ENCODE results near the gene BEND7.

BEND7 gene

DNA sequence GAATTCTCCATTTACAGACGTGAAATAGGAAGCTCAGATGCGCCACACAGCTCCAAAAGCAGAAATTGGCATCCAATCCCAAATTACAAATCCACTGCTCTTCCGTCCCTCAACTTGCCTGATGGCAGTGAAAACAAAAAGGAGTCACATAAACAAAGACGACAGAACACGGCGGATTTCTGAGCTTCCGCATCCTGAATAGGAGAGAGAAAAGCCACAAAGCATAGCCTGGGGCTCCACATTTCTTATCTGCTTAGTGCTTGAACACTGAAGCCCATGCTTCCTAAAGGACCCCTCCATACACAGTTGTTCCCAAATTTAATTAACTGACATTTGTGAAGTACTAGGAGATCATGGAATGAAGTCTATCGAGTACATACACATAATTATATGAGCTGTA, 32.6 kb downstream of the BEND7 start:
- no peak overlapping the region for H3K4me3 ChIP-seq
- no peak for DNase-seq (ENCODE audit: low spot score)
- no peak overlapping the region for H3K27ac ChIP-seq
- TF ChIP-seq, protein P1, sequence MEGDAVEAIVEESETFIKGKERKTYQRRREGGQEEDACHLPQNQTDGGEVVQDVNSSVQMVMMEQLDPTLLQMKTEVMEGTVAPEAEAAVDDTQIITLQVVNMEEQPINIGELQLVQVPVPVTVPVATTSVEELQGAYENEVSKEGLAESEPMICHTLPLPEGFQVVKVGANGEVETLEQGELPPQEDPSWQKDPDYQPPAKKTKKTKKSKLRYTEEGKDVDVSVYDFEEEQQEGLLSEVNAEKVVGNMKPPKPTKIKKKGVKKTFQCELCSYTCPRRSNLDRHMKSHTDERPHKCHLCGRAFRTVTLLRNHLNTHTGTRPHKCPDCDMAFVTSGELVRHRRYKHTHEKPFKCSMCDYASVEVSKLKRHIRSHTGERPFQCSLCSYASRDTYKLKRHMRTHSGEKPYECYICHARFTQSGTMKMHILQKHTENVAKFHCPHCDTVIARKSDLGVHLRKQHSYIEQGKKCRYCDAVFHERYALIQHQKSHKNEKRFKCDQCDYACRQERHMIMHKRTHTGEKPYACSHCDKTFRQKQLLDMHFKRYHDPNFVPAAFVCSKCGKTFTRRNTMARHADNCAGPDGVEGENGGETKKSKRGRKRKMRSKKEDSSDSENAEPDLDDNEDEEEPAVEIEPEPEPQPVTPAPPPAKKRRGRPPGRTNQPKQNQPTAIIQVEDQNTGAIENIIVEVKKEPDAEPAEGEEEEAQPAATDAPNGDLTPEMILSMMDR (IDR thresholded peaks at IDR 0.05), result no peak

- no peak overlapping the region for H3K27ac ChIP-seq
- H3K4me3 ChIP-seq, result no peak overlapping the region
These were observed 36.2 kb downstream of the BEND7 start for GRCh38 chr10:13492493-13493180.

DNA sequence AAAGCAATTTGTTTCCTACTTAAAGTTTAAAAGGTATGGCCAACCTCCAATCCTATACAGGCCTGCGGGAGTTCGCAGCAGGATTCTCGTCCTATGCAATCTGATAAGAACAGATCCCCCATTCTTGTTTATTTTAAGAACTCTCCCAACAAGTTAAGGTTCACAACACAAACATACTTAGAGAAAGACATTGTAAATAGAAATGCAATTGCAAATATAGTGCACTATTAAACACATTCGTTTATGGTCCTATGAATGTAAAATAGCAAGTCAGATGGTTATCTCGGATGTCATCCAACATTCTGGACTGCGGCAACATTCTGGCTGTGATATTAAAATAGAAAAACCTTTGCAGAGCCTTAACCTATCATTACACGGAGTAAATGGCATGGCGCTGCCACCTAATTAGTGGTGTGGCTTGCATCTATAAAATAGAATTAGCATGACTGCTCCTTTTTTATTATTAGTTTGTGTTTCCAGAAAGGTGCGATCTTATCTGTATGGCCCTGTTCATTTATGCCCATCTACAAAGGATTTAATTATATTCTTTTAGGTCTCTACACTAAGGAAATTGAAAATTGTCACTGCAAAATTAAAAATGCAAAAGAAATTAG, 37.0 kb downstream of the BEND7 start:
- H3K27ac ChIP-seq, result no peak overlapping the region
- no peak for DNase-seq (ENCODE audit: low spot score)
- H3K4me3 ChIP-seq, result no peak overlapping the region
- TF ChIP-seq, protein P1 (IDR thresholded peaks at IDR 0.05), result no peak

More at GRCh38 chr10:13492493-13493180, 36.2 kb downstream of the BEND7 start:
- DNase-seq (ENCODE audit: low spot score), result no peak
- TF ChIP-seq, protein P1 (IDR thresholded peaks at IDR 0.05), result no peak

- Histone ChIP-seq H3K27ac (no peak overlapping the region), H3K4me3 (no peak overlapping the region)
- DNase-seq (ENCODE audit: low spot score), result no peak
- TF ChIP-seq, protein P1 (IDR thresholded peaks at IDR 0.05), result no peak
These were observed 38.3 kb downstream of the BEND7 start for GRCh38 chr10:13490503-13490902.

GRCh38 chr10:13489035-13489599, 39.7 kb downstream of the BEND7 start:
- Histone ChIP-seq H3K4me3 (no peak overlapping the region), H3K27ac (no peak overlapping the region)
- DNase-seq (ENCODE audit: low spot score), result no peak
- TF ChIP-seq, protein P1 (IDR thresholded peaks at IDR 0.05), result no peak

GRCh38 chr10:13485623-13486022, 43.2 kb downstream of the BEND7 start:
- no peak overlapping the region for H3K4me3 ChIP-seq
- TF ChIP-seq, protein P1 (IDR thresholded peaks at IDR 0.05), result no peak
- DNase-seq (ENCODE audit: low spot score), result no peak
- no peak overlapping the region for H3K27ac ChIP-seq

- TF ChIP-seq, protein P1 (IDR thresholded peaks at IDR 0.05), result no peak
- DNase-seq (ENCODE audit: low spot score), result no peak
- H3K27ac ChIP-seq, result no peak overlapping the region
- H3K4me3 ChIP-seq, result no peak overlapping the region
These were observed 44.9 kb downstream of the BEND7 start for GRCh38 chr10:13483951-13484350.

Data from coronary artery (tissue), 2 donors.